Activated gamma-delta T cell treated with Interleukin-2 at 50 U/mL for 16 hours (primary cell): ENCODE measurements around the gene TRPM1.

Experiments used
- DNase-seq: peaks from one replicate; pipeline ENCODE4 v3.0.0-alpha.2; 2020

The TRPM1 gene

DNA sequence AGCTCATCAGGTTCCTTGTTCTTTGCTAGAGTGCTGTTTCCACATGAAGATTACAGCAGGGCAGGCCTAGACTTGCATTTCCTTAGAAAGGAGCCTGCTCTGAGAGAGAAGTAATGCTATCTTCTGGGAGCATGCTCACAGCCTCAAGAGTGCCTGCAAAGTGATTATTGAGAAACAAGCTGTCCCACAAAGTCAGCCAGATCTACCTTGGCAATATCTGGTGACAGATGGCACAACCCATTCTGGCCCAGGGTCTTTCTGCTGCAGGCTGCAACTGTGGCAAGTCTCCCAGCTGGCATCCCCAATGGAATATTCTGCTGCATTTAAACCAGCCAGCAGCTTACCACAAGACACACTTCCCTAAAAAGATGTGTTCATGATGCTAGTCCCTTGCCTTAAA is 139.4 kb downstream of the TRPM1 start:
- DNase-seq, result no peak

DNA sequence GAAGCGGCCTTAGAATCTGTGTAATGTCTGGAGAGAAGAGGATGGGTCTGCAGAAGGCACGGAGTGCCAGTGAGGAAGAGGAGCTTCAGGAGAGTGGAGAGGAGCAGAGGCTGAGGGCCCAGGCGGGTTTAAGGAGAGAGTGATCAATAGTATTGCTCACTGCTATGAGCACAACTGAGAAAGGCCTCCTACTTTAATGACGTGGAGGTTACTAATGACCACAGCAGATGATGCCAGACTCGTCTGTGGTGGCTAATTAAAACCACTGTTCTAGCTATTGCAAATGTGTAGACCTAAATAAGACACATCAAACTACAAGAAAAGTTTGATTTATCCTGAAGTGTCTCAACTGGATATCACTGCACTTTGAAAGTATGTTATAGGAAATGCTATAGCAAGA is 143.3 kb downstream of the TRPM1 start:
- DNase-seq, result no peak

DNA sequence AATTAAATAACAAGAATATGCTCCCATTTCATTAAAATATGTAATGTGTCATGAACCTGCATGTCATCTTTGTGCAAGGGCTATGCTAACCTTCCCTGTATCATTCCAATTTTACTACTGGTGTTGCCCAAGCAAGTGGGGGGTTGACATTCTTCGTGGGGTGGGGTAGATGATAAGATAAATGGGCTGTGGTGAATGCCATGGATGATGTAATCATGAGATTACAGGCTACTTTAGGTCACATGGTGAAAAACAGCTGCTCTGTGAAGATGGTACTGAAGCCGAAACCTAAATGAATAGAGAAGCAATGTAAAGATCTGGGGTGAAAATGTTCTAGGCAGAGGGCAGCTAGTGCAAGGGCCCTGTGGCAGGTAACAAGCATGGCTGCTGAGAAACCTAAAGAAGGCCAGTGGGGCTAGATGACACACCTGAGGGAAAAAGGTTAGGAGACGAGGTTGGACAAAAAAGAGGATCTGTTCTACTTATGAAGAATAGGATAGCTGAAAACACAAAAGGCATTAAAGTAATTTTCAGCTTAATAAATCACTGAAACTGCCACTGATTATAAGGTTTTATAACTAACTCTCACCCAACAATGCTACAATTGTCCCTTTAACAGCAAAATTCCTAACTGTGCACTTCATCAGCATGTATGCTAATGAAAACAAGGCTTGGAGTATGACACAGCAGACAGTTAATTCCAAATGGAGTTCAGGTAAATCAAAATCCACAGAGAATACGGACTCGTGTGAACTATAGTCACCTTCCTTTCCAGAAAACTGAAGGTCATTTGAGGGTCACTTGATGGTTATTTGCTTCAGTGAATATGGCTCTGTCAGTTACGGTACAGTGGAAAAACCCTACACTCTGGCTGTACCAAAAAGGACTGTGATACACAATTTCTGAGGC is 145.1 kb downstream of the TRPM1 start:
- DNase-seq, result no peak

DNA sequence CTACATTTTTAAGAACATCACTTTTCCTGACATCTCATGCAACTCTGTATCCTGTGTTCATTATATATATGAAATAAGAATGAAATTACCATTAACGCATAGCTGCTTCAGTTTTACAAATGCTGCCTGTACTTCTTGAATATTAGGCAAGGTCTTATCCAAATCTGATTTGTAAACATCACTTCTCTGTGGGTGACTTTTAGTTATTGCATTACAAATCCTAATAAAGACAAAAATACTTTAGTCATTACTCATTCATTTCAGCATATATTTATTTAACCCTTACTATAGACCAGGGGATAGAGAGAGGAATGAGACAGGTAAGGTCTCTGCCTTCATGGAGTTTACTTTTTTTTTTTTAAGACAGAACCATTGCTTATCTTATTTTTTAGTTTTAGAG is 146.9 kb downstream of the TRPM1 start:
- no peak for DNase-seq

DNA sequence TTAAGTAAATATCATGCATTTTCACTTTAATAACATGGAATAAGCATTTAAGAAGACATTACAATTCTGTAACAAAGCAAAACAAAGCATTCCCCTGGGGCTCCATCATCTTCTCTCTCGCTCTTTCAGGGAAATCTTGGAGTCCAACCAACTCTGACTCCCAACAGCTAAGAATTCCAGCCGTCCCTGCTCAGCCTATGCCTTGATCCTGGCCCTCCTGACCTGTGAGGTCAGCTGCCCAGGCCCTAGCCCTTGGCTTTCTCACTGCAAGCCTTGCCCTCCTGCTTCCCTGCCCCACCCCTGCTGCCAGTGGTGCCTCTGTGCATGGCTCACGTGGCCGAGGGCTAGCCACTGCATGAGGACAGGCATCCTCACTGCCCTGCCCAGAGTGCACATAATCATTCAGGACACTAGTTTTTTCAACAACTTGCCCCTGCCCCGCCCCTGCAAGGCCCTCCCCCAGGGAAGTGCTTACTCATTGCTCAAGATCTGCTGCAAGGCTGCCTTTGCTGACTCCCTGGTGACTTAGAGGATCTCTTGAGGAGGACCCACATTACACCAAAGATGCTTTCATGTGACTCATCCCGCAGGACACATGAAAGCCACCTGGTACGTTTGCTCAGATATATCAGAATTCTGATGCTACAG is 147.7 kb downstream of the TRPM1 start:
- no peak for DNase-seq

DNA sequence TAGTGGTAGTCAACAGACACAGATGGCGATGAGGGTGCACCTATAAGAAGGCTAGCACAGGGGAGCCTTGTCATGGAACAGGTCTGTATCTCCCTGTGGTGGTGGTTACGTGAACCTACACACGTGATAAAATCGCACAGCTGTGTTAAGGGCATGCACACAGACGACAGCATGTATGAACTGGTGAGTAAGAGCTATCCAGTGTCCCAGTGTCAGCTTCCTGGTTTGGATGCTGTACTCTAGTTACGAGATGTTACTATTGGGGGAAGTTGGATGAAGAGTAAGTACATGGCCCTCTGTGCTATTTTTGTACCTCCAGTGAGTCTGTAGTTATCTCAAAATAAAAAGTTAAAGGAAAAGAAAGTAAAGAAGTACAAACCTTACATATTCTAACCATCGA is 148.3 kb downstream of the TRPM1 start:
- DNase-seq, result no peak
